HepG2 (cell line): ENCODE data around the gene HLA-DOA.

Experiments used
- FOXK2 ChIP-seq: fragments of 450-650 bp; IDR thresholded peaks from 2 replicates; pipeline ENCODE4 v1.6.1; 2016
- JARID2 ChIP-seq: sonication (generic); formaldehyde crosslinking; IDR thresholded peaks from 2 replicates; pipeline ENCODE4 v1.8.1; 2023; ENCODE audit warnings: missing genetic modification reagents, inconsistent platforms; ENCODE audit not compliant: insufficient replicate concordance
- ZNF704 ChIP-seq: sonication (generic); formaldehyde crosslinking; IDR thresholded peaks from 2 replicates; pipeline ENCODE4 v1.8.1; 2023; ENCODE audit warnings: mild to moderate bottlenecking, inconsistent platforms, moderate library complexity, missing genetic modification reagents, borderline replicate concordance

- TF ChIP-seq JARID2 (no peak), ZNF704 (CRISPR knock-in tag) (no peak), FOXK2 (no peak)
These were observed 39.5 kb downstream of the HLA-DOA start for GRCh38 chr6:32969685-32970412.
